DOHH2 (cell line): ENCODE data around the gene TIMM50.

ENCODE experiments used
- H3F3A ChIP-seq: fragments of 200-600 bp; sonication (generic), shearing (Covaris generic); 2 replicates; pipeline ENCODE4 v1.6.0; 2016; ENCODE audit warnings: antibody characterized with exemption, mild to moderate bottlenecking; ENCODE audit not compliant: control insufficient read depth, insufficient read depth
- H3K27ac ChIP-seq: fragments of 200-600 bp; sonication (generic); 2 replicates; pipeline ENCODE4 v1.5.1; 2014; ENCODE audit warnings: low read depth, mild to moderate bottlenecking, low read length, moderate library complexity
- H3K27me3 ChIP-seq: fragments of 200-600 bp; sonication (generic); 2 replicates; pipeline ENCODE4 v1.6.1; 2014; ENCODE audit warnings: mild to moderate bottlenecking, low read length, mixed read lengths; ENCODE audit not compliant: control insufficient read depth
- H3K36me3 ChIP-seq: fragments of 200-600 bp; sonication (generic); 2 replicates; pipeline ENCODE4 v1.6.1; 2014; ENCODE audit warnings: mild to moderate bottlenecking, low read length, moderate library complexity, mixed read lengths; ENCODE audit not compliant: control insufficient read depth
- H3K4me1 ChIP-seq: fragments of 200-600 bp; sonication (generic); 2 replicates; pipeline ENCODE4 v1.6.1; 2014; ENCODE audit warnings: mild to moderate bottlenecking, low read length, mixed read lengths; ENCODE audit not compliant: control insufficient read depth
- H3K4me2 ChIP-seq: fragments of 200-600 bp; sonication (generic); 2 replicates; pipeline ENCODE4 v1.6.0; 2014; ENCODE audit warnings: mild to moderate bottlenecking, low read length, moderate library complexity
- H3K4me3 ChIP-seq: fragments of 200-600 bp; sonication (generic); 2 replicates; pipeline ENCODE4 v1.5.1; 2014; ENCODE audit warnings: mild to moderate bottlenecking, low read length, mixed read lengths
- H3K79me2 ChIP-seq: fragments of 200-600 bp; sonication (generic); 2 replicates; pipeline ENCODE4 v1.6.1; 2014; ENCODE audit warnings: mild to moderate bottlenecking, low read length, mixed read lengths; ENCODE audit not compliant: control insufficient read depth
- H3K9me2 ChIP-seq: fragments of 200-600 bp; sonication (generic); replicated peaks from 2 replicates; pipeline ENCODE4 v1.6.1; 2014; ENCODE audit warnings: mild to moderate bottlenecking, low read length, mixed read lengths; ENCODE audit not compliant: control insufficient read depth
- H3K9me3 ChIP-seq: fragments of 200-600 bp; sonication (generic); 2 replicates; pipeline ENCODE4 v1.6.1; 2014; ENCODE audit warnings: antibody characterized with exemption, low read length, mixed read lengths; ENCODE audit not compliant: control insufficient read depth, insufficient read depth
- H4K20me1 ChIP-seq: fragments of 200-600 bp; sonication (generic); 2 replicates; pipeline ENCODE4 v1.6.0; 2014; ENCODE audit warnings: low read depth, mild to moderate bottlenecking, antibody characterized with exemption, low read length, moderate library complexity; ENCODE audit not compliant: control insufficient read depth, insufficient read depth
- CTCF ChIP-seq: fragments of 200-600 bp; sonication (generic); IDR thresholded peaks from one replicate; pipeline ENCODE4 v1.5.1; 2014; ENCODE audit warnings: antibody characterized with exemption, mild to moderate bottlenecking, low read depth, low read length; ENCODE audit not compliant: poor library complexity, severe bottlenecking
- EZH2phosphoT487 ChIP-seq: fragments of 200-600 bp; sonication (generic); IDR thresholded peaks from 2 replicates; pipeline ENCODE4 v1.6.1; 2017; ENCODE audit warnings: borderline replicate concordance, mild to moderate bottlenecking, antibody characterized with exemption, low read length, moderate library complexity, mixed read lengths

Gene TIMM50

GRCh38 chr19:39540333-39540673, 59.7 kb downstream of the TIMM50 start:
- no peak overlapping the region for H3K27ac ChIP-seq
- H4K20me1 ChIP-seq, result no peaks in the 10 kb centered on the region
- H3K27me3 ChIP-seq, result peaks cover 21% of the 10 kb centered on the region
- H3K79me2 ChIP-seq, result peaks cover 26% of the 10 kb centered on the region
- no peaks in the 10 kb centered on the region for H3F3A ChIP-seq
- no peak for TF ChIP-seq EZH2phosphoT487
- no peak for TF ChIP-seq CTCF
- peak overlapping the region; percentile 88 for H3K4me3 ChIP-seq
- no peaks in the 10 kb centered on the region for H3K9me2 ChIP-seq
- H3K4me1 ChIP-seq, result peaks cover 34% of the 10 kb centered on the region
- no peaks in the 10 kb centered on the region for H3K36me3 ChIP-seq
- H3K4me2 ChIP-seq, result peak overlapping the region; percentile 89
- no peaks in the 10 kb centered on the region for H3K9me3 ChIP-seq
